Muscle layer of colon (tissue), 2 donors: ENCODE data around the gene CACNB2.
"Not testable (repeated sequence)": the region's sequence is repeated elsewhere in the genome, so short reads cannot be mapped to it uniquely, and the experiment has no call there.

Experiments
- H3K27ac ChIP-seq: one replicate; pipeline ENCODE4 v1.7.0; 2013; ENCODE audit warnings: low read depth, mild to moderate bottlenecking, low read length, moderate library complexity
- H3K27me3 ChIP-seq, 2 donors: one replicate each; pipeline ENCODE4 v1.7.0; 2013; ENCODE audit warnings: low read length in 2 of 2, mild to moderate bottlenecking in 2 of 2; ENCODE audit not compliant: insufficient read depth in 2 of 2, control insufficient read depth in 1 of 2
- H3K36me3 ChIP-seq: one replicate; pipeline ENCODE4 v1.7.0; 2013; ENCODE audit warnings: mild to moderate bottlenecking, low read length; ENCODE audit not compliant: insufficient read depth
- H3K4me1 ChIP-seq: one replicate; pipeline ENCODE4 v1.7.0; 2013; ENCODE audit warnings: mild to moderate bottlenecking, low read length; ENCODE audit not compliant: insufficient read depth
- H3K4me3 ChIP-seq, 2 donors: one replicate each; pipeline ENCODE4 v1.7.0; 2013; ENCODE audit warnings: low read length in 2 of 2, low read depth in 1 of 2, mild to moderate bottlenecking in 1 of 2, moderate library complexity in 1 of 2
- H3K9ac ChIP-seq: one replicate; pipeline ENCODE4 v1.7.0; 2013; ENCODE audit warnings: low read length
- H3K9me3 ChIP-seq: one replicate; pipeline ENCODE4 v1.7.0; 2013; ENCODE audit warnings: mild to moderate bottlenecking, low read length
- donor health status: abdominal sarcoma.
- donor health status: Adenocarcinoma of cecum.

CACNB2 gene

DNA sequence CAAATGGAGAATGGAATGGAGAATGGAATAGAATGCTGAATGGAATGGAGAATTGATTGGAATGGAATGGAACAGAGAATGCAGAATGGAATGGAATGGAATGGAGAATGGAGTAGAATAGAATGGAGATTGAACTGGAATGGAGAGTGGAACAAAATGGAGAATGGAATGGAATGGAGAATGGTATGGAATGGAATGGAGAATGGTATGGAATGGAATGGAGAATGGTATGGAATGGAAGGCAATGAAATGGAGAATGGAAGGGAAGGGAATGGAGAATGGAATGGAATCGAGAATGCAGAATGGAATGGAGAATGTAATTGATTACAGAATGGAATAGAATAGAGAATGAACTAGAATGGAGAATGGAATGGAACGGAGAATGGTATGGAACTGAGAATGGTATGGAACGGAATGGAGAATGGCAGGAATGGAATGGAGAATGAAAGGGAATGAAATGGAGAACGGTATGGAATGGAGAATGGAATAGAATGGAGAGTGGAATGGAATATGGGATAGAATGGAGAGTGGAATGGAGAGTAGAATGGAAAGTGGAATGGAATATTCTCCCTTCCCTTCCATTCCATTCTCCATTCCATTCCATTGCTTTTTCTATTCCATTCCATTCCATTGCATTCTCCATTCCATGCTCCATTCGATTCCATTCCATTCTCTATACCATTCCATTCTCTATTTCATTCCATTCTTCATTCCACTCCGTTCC is 422.9 kb downstream of the CACNB2 start:
- Histone ChIP-seq H3K4me1 (no peaks in the 10 kb centered on the region), H3K27ac (no peak overlapping the region), H3K36me3 (peaks cover 9% of the 10 kb centered on the region), H3K9ac (no peak overlapping the region), H3K4me3 (no peak overlapping the region), H3K9me3 (no peaks in the 10 kb centered on the region), H3K27me3 (no peaks in the 10 kb centered on the region)

DNA sequence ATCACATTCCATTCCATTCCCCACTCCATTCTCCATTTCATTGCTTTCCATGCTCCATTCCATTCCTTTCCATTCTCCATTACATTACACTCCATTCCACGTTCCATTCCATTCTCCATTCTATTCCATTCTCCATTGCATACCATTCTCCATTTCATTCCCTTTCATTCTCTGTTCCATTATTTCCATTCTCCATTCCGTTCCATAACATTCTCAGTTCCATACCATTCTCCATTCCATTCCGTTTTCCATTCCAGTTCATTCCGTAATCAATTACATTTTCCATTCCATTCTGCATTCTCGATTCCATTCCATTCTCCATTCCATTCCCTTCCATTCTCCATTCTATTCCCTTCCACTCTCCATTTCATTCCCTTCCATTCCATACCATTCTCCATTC is 424.8 kb downstream of the CACNB2 start:
- Histone ChIP-seq H3K27me3 (no peaks in the 10 kb centered on the region), H3K4me3 (no peak overlapping the region), H3K9me3 (no peaks in the 10 kb centered on the region)

DNA sequence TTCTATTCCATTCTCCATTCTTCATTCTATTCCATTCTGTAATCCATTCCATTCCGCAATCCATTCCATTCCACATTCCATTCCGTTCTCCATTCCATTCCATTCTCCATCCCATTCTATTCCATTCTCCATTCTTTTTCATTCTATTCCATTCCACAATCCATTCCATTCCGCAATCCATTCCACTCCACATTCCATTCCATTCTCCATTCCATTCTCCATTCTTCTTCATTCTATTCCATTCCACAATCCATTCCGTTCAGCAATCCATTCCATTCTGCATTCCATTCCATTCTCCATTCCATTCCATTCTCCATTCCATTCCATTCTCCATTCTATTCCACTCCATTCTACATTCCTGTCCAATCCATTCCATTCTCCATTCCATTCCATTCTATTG is 426.0 kb downstream of the CACNB2 start:
- Histone ChIP-seq H3K9me3 (no peaks in the 10 kb centered on the region), H3K4me1 (no peaks in the 10 kb centered on the region), H3K27me3 (no peaks in the 10 kb centered on the region), H3K36me3 (no peaks in the 10 kb centered on the region), H3K4me3 (no peak overlapping the region), H3K27ac (no peak overlapping the region), H3K9ac (no peak overlapping the region)

More for the DNA sequence above, 424.8 kb downstream of the CACNB2 start:
- H3K4me1 ChIP-seq = no peaks in the 10 kb centered on the region
- H3K9ac ChIP-seq = no peak overlapping the region
- H3K36me3 ChIP-seq = peaks cover 2% of the 10 kb centered on the region
- no peak overlapping the region for H3K27ac ChIP-seq

DNA sequence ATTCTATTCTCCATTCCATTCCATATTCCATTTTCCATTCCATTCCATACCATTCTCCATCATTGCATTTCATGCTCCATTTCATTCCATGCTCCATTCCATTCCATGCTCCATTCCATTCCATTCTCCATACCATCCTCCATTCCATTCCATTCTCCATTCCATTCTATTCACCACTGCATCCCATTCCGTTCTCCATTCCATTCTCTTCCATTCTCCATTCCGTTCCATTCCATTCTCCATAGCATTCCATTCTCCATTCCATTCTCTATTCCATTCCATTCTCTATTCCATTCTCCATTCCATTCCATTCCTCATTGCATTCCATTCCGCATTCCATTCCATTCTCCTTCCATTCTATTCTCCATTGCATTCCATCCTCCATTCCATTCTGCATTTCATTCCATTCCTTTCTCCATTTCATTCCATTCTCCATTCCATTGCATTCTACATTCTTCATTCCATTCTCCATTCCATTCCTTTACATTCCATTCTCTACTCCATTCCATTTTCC is 427.2 kb downstream of the CACNB2 start:
- Histone ChIP-seq H3K9ac (no peak overlapping the region), H3K27me3 (no peaks in the 10 kb centered on the region), H3K4me1 (no peaks in the 10 kb centered on the region), H3K27ac (no peak overlapping the region), H3K4me3 (no peak overlapping the region), H3K9me3 (no peaks in the 10 kb centered on the region), H3K36me3 (no peaks in the 10 kb centered on the region)

DNA sequence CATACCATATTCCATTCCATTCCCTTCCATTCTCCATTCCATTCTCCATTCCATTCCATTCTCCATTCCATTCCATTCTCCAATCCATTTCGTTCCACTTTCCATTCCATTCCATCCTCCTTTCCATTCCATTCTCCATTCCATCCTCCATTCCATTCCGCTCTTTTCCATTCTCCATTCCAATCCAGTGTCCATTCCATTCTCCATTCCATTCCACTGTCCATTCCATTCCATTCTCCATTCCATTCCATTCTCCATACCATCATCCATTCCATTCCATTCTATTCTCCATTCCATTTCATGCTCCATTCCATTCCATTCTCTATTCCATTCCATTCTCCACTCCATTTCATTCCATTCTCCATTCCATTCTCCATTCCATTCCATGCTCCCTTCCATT is 430.2 kb downstream of the CACNB2 start:
- not testable (repeated sequence) for H3K36me3 ChIP-seq, H3K9me3 ChIP-seq, H3K27ac ChIP-seq, H3K9ac ChIP-seq, H3K4me1 ChIP-seq, H3K27me3 ChIP-seq, H3K4me3 ChIP-seq

DNA sequence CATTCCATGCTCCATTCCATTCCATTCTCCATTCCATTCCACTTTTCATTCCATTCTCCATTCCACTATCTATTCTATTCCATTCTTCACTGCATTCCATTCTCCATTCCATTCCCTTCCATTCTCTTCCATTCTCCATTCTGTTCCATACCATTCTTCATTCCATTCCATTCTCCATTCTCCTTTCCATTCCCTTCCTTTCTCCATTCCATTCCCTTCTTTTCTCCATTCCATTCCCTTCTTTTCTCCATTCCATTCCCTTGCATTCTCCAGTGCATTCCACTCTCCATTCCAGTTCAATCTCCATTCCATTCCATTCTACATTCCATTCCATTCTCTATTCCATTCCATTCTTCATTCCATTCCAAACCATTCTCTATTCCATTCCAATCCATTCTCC is 430.9 kb downstream of the CACNB2 start:
- no peak overlapping the region for H3K9ac ChIP-seq
- no peaks in the 10 kb centered on the region for H3K9me3 ChIP-seq
- no peaks in the 10 kb centered on the region for H3K27me3 ChIP-seq
- H3K36me3 ChIP-seq = no peaks in the 10 kb centered on the region
- H3K27ac ChIP-seq = no peak overlapping the region
- no peak overlapping the region for H3K4me3 ChIP-seq
- H3K4me1 ChIP-seq = no peaks in the 10 kb centered on the region

DNA sequence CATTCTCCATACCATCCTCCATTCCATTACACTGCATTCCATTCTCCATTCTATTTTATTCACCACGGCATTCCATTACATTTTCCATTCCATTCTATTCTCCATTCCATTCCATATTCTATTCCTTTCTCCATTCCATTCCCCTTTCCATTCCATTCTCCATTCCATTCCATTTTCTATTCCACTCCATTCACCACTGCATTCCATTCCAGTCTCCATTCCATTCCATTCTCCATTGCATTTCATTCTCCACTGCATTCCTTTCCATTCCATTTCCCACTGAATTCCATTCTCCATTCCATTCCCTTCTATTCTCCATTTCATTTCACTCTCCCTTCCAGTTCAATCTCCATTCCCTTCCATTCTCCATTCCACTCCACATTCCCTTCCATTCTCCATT is 431.6 kb downstream of the CACNB2 start:
- no peak overlapping the region for H3K27ac ChIP-seq
- H3K4me3 ChIP-seq = no peak overlapping the region
- H3K4me1 ChIP-seq = no peaks in the 10 kb centered on the region
- H3K9me3 ChIP-seq = no peaks in the 10 kb centered on the region
- no peaks in the 10 kb centered on the region for H3K27me3 ChIP-seq
- no peak overlapping the region for H3K9ac ChIP-seq
- H3K36me3 ChIP-seq = no peaks in the 10 kb centered on the region

DNA sequence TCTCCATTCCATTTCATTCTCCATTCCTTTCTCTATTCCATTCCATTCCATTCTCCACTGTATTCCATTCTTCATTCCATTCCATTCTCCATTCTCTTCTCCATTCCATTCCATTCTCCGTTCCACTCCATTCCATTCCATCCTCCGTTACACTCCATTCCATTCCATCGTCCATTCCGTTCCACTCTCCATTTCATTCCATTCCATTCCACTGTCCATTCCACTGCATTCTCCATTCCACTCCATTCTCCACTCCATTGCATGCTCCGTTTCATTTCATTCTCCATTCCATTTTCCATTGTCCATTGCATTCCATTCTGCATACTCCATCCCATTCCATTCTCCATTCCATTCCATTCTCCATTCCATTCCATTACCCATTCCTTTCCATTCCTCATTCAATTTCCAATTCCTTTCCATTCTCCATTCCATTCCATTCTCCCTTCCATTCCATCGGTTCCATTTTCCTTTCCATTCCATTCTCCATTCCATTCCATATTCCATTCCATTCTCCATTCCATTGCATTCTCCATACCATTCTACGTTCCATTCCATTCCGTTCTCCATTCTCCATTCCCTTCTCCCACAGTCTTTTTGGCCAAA is 432.8 kb downstream of the CACNB2 start:
- no peaks in the 10 kb centered on the region for H3K27me3 ChIP-seq
- H3K4me1 ChIP-seq = no peaks in the 10 kb centered on the region
- H3K9me3 ChIP-seq = no peaks in the 10 kb centered on the region
- H3K4me3 ChIP-seq = no peak overlapping the region
- no peak overlapping the region for H3K9ac ChIP-seq
- no peaks in the 10 kb centered on the region for H3K36me3 ChIP-seq
- no peak overlapping the region for H3K27ac ChIP-seq

DNA sequence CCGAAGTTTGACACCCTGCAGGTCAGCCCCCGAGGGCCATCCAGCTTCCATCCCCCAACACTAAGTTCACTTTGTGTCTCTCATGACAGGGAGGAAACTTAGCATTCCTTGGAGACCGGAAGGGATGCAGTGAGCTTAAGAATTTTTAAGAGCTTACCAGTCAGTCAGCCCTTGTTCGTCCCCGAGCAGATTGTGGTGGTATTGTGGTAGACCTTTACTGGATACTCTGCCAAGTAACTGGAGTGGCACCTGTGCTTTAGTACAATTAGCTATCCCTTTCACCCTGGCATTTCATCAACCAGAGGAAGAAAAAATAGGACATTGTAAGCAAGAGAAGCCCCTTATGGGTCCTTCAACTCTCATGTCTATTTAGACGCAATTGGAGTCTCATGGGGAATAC is 436.4 kb downstream of the CACNB2 start:
- Histone ChIP-seq H3K4me3 (no peak overlapping the region), H3K36me3 (no peaks in the 10 kb centered on the region), H3K4me1 (no peaks in the 10 kb centered on the region), H3K27ac (no peak overlapping the region), H3K9me3 (no peaks in the 10 kb centered on the region), H3K27me3 (no peaks in the 10 kb centered on the region), H3K9ac (no peak overlapping the region)

DNA sequence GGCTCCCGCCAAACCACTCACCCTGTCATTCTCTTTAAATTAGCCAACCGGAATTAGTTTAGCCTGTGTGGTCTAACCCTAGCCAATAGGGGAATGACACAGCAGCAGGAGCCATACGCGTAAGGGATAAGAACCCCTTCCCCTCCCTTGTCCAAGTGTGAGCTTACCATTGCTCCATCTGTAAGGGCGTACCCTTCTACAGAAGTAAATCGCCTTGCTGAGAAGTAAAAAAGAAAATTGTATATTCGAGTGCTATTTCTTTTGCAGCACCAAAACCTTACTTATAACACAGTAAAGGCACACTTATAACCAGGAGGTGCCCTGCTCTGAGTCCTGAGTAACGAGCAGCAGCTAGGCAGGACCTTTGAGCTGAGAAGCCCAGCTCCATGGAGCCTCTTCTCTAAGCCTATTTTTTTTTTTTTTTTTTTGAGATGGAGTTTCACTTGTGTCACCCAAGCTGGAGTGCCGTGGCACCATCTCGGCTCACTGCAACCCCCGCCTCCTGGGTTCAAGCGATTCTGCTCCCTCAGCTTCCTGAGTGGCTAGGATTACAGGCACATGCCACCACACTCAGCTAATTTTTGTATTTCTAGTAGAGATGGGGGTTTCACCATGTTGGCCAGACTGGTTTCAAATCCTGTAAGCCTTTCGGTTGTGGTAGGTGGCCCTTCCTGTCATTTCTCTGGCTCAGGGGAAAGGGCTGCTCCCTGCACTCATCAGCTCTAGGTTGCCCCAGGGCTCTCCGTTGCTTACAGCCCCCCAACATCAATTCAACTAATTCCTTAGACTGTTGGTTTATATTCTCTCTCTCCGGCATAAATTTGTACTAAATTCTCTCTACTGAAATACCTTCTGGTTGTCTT is 437.8 kb downstream of the CACNB2 start:
- no peaks in the 10 kb centered on the region for H3K27me3 ChIP-seq
- H3K36me3 ChIP-seq = no peaks in the 10 kb centered on the region
- no peaks in the 10 kb centered on the region for H3K9me3 ChIP-seq
- no peak overlapping the region for H3K4me3 ChIP-seq
- H3K4me1 ChIP-seq = no peaks in the 10 kb centered on the region
- no peak overlapping the region for H3K9ac ChIP-seq
- no peak overlapping the region for H3K27ac ChIP-seq

DNA sequence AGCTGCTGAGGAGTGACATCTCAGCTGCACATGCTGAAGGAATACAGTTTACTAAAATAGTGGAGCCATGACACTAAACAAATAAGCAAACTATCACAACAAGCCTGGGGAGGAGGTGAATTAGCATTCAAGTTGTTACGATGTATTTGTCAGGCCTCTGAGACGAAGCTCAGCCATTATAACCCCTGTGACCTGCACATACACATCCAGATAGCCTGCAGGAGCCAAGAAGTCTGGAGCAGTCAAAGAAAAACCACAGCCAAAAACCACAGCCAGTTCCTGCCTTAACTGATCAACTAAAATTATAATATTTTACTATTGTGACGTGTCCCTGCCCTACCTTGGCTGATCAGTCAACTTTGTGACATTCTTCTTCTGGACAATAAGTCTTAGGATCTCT is 442.6 kb downstream of the CACNB2 start:
- Histone ChIP-seq H3K27me3 (no peaks in the 10 kb centered on the region), H3K9me3 (no peaks in the 10 kb centered on the region), H3K27ac (no peak overlapping the region), H3K4me3 (no peak overlapping the region), H3K9ac (no peak overlapping the region), H3K36me3 (no peaks in the 10 kb centered on the region), H3K4me1 (no peaks in the 10 kb centered on the region)
